K562 (cell line): ENCODE data around the gene PCCB. TPM values are rescaled to one million over a fixed set of nuclear protein-coding genes. Genes with fewer than 3 reads are reported as not detected.

Experiments used
- ATAC-seq: fragments of 200-7000 bp; cut with Tn5 transposase; 3 replicates; pipeline ENCODE4 v1.9.1; 2020; ENCODE audit warnings: moderate library complexity
- BruUV-seq: library from RNA; stranded (reverse); fragments of 400-500 nt; replicated peaks from 2 replicates; lab custom pipeline; 2021; lab: Mats Ljungman, UMichigan
- CTCF ChIA-PET: fragments of 300-600 bp; formaldehyde crosslinking; extraction: SDS; loops from one replicate; lab custom pipeline; 2021; ENCODE audit warnings: low intra/inter-chr PET ratio; lab: Yijun Ruan, JAX
- POLR2A ChIA-PET: fragments of 300-600, 350-650 bp; sonication (Branson Sonifier 250); formaldehyde crosslinking; extraction: SDS; loops from one replicate; lab custom pipeline; 2021; ENCODE audit warnings: antibody characterized with exemption, inconsistent platforms; lab: Yijun Ruan, JAX
- DNase-seq, 4 experiments: peaks; one replicate each; pipeline versions ENCODE4 v3.0.0 to v3.0.0-alpha.2; 2011 to 2018; ENCODE audit warnings: low spot score in 3 of 4, mixed read lengths in 3 of 4; ENCODE audit errors: extremely low read depth in 1 of 4
- FAIRE-seq: peaks from 2 replicates; lab custom pipeline; 2011; peaks lifted over from hg19 to GRCh38; lab: Jason Lieb, UNC
- H2AFZ ChIP-seq: 2 replicates; pipeline ENCODE4 v1.6.0; 2011; ENCODE audit warnings: low read depth, low read length, control low read depth, inconsistent platforms
- H3K27ac ChIP-seq: fragments of 200-600 bp; 3 replicates; pipeline ENCODE4 v1.8.0; 2011; ENCODE audit warnings: low read depth, mild to moderate bottlenecking, control low read depth, inconsistent platforms, low read length, moderate library complexity, mixed read lengths; ENCODE audit errors: extremely low read depth
- H3K27me3 ChIP-seq, 2 experiments: fragments of 300-600 bp in 1 of 2; 2 replicates in 1 of 2; 3 replicates in 1 of 2; pipeline versions ENCODE4 v1.6.0 to v1.8.0; 2011; ENCODE audit warnings: inconsistent platforms in 2 of 2, low read length in 2 of 2, mild to moderate bottlenecking in 1 of 2, mixed read lengths in 1 of 2, moderate library complexity in 1 of 2; ENCODE audit not compliant: control insufficient read depth in 2 of 2, insufficient read depth in 2 of 2
- H3K36me3 ChIP-seq: fragments of 300-600 bp; 3 replicates; pipeline ENCODE4 v1.8.0; 2011; ENCODE audit warnings: mild to moderate bottlenecking, low read length, inconsistent platforms; ENCODE audit not compliant: control insufficient read depth, insufficient read depth
- H3K4me1 ChIP-seq, 2 experiments: fragments of 200-600 bp in 1 of 2; replicated peaks in 1 of 2; 2 replicates in 1 of 2; 3 replicates in 1 of 2; pipeline versions ENCODE4 v1.5.1 to v1.8.0; 2011; ENCODE audit warnings: inconsistent platforms in 2 of 2, low read length in 2 of 2, mild to moderate bottlenecking in 1 of 2, mixed read lengths in 1 of 2, moderate library complexity in 1 of 2; ENCODE audit not compliant: control insufficient read depth in 2 of 2, insufficient read depth in 2 of 2
- H3K4me2 ChIP-seq: 2 replicates; pipeline ENCODE4 v1.6.1; 2011; ENCODE audit warnings: low read length, control low read depth, inconsistent platforms, mixed read lengths; ENCODE audit not compliant: insufficient read depth
- H3K4me3 ChIP-seq: fragments of 200-600 bp; sonication (generic), shearing (Covaris generic); 2 replicates; pipeline ENCODE4 v1.5.1; 2016; ENCODE audit warnings: control low read depth, inconsistent platforms
- H3K79me2 ChIP-seq: fragments of 200-600 bp; 3 replicates; pipeline ENCODE4 v1.8.0; 2011; ENCODE audit warnings: low read length, inconsistent platforms; ENCODE audit not compliant: control insufficient read depth, insufficient read depth
- H3K9ac ChIP-seq, 2 experiments: 2 replicates each; pipeline versions ENCODE4 v1.6.0 to v1.6.1; 2011; ENCODE audit warnings: low read depth in 2 of 2, low read length in 2 of 2, control low read depth in 1 of 2, inconsistent platforms in 1 of 2, mild to moderate bottlenecking in 1 of 2, mixed read lengths in 1 of 2; ENCODE audit not compliant: insufficient read depth in 1 of 2
- H3K9me1 ChIP-seq: one replicate; pipeline ENCODE4 v1.6.0; 2011; ENCODE audit warnings: inconsistent platforms, mild to moderate bottlenecking, low read length, moderate library complexity; ENCODE audit not compliant: control insufficient read depth, insufficient read depth
- H3K9me3 ChIP-seq: replicated peaks from 2 replicates; pipeline ENCODE4 v1.5.1; 2011; ENCODE audit warnings: low read depth, low read length, inconsistent platforms; ENCODE audit not compliant: control insufficient read depth, insufficient read depth
- H4K20me1 ChIP-seq: replicated peaks from 2 replicates; pipeline ENCODE4 v1.6.1; 2011; ENCODE audit warnings: low read length, inconsistent platforms, mixed read lengths; ENCODE audit not compliant: control insufficient read depth, insufficient read depth
- CEBPB ChIP-seq: fragments of 450-650 bp; IDR thresholded peaks from 2 replicates; pipeline ENCODE4 v1.6.1; 2016; ENCODE audit warnings: missing genetic modification characterization, missing compliant biosample characterization
- CHD2 ChIP-seq: IDR thresholded peaks from 2 replicates; pipeline ENCODE4 v1.6.1; 2011; ENCODE audit warnings: low read depth, low read length
- FOXJ2 ChIP-seq: fragments of 200-800 bp; sonication (Bioruptor generic); IDR thresholded peaks from 2 replicates; pipeline ENCODE4 v1.6.1; 2016; ENCODE audit warnings: missing genetic modification characterization, missing compliant biosample characterization
- MCM2 ChIP-seq: fragments of 450-650 bp; IDR thresholded peaks from 2 replicates; pipeline ENCODE4 v1.6.1; 2017; ENCODE audit warnings: low read depth, mild to moderate bottlenecking
- MIER1 ChIP-seq: fragments of 450-650 bp; IDR thresholded peaks from 2 replicates; pipeline ENCODE4 v1.6.1; 2016; ENCODE audit warnings: antibody characterized with exemption, mild to moderate bottlenecking, low read depth
- NFXL1 ChIP-seq: fragments of 450-650 bp; formaldehyde crosslinking; IDR thresholded peaks from 2 replicates; pipeline ENCODE4 v1.4.0; 2021; ENCODE audit warnings: mild to moderate bottlenecking
- NR4A1 ChIP-seq, 2 experiments: fragments of 250-450 bp in 1 of 2; fragments of 450-650 bp in 1 of 2; sonication (Bioruptor Pico) in 1 of 2; IDR thresholded peaks; 2 replicates each; pipeline versions ENCODE4 v1.4.0 to v1.6.1; 2016 to 2020; ENCODE audit warnings: mild to moderate bottlenecking in 2 of 2, missing compliant biosample characterization in 1 of 2, missing genetic modification characterization in 1 of 2, moderate library complexity in 1 of 2
- SREBF1 ChIP-seq: fragments of 150-350 bp; IDR thresholded peaks from 2 replicates; pipeline ENCODE4 v1.6.1; 2014; ENCODE audit warnings: antibody characterized with exemption, low read depth, low read length, borderline replicate concordance
- TCF3 ChIP-seq: sonication (generic); formaldehyde crosslinking; IDR thresholded peaks from 2 replicates; pipeline ENCODE4 v1.4.0; 2020; ENCODE audit warnings: mild to moderate bottlenecking, missing genetic modification reagents
- ZEB2 ChIP-seq: fragments of 450-650 bp; IDR thresholded peaks from 2 replicates; pipeline ENCODE4 v1.6.1; 2016
- ZNF384 ChIP-seq: IDR thresholded peaks from 2 replicates; pipeline ENCODE4 v1.6.1; 2012; ENCODE audit warnings: low read depth, low read length, improper control_type of control experiment
- ZNF551 ChIP-seq: fragments of 250-450 bp; sonication (Bioruptor Pico); IDR thresholded peaks from 2 replicates; pipeline ENCODE4 v1.5.0; 2021; ENCODE audit warnings: mild to moderate bottlenecking, moderate library complexity
- ZNF778 ChIP-seq: fragments of 450-650 bp; formaldehyde crosslinking; IDR thresholded peaks from 2 replicates; pipeline ENCODE4 v1.4.0; 2020; ENCODE audit warnings: mild to moderate bottlenecking, moderate library complexity
- WGBS: fragments of 100-300 bp; shearing (Covaris generic); methylation state at CpG from one replicate; pipeline ENCODE4 v1.1.6; 2016; ENCODE audit warnings: low coverage, mixed read lengths; ENCODE audit not compliant: insufficient coverage; ENCODE audit errors: missing lambda C conversion rate; 5-methylcytosine and 5-hydroxymethylcytosine counted together
- in situ Hi-C: fragments of 300-500 bp; cut with MboI; formaldehyde crosslinking; loops from 4 replicates; pipeline ENCODE4 v1.15.0; 2018; ENCODE audit warnings: inconsistent platforms, mixed read lengths
- intact Hi-C: fragments of 100-400 bp; cut with micrococcal nuclease; formaldehyde crosslinking; loops from 2 replicates; pipeline ENCODE4 v1.14.2; 2022
- polyA plus RNA-seq, 8 experiments: library from polyadenylated mRNA; depleted of rRNA in 4 of 8; stranded (reverse) in 5 of 8; unstranded in 3 of 8; fragments of >200 nt; fragmentation: Nextera tagmentation in 2 of 8; fragmentation: Illumina TruSeq in 1 of 8; extraction: Ambion mirVana in 2 of 8; extraction: Trizol in 1 of 8; gene quantifications; 2 replicates each; pipeline versions ENCODE4 v1.2.1 to v1.2.3, GENCODE V29; 2011 to 2014; ENCODE audit warnings: inconsistent platforms in 1 of 8, missing spikeins in 1 of 8
- total RNA-seq, 7 experiments: library from RNA; depleted of rRNA in 6 of 7; stranded (reverse); fragments of >200 nt in 6 of 7; fragmentation: Illumina TruSeq in 2 of 7; extraction: Trizol in 2 of 7; gene quantifications; 2 replicates each; pipeline versions ENCODE4 v1.2.1 to v1.2.3, GENCODE V29; 2011 to 2021; ENCODE audit warnings: low replicate concordance in 1 of 7
- TF ChIP-seq, protein P1 (sequence below): fragments of 450-650 bp; conservative IDR thresholded peaks from 2 replicates; pipeline ENCODE4 v1.6.1; 2016; ENCODE audit warnings: missing genetic modification characterization, low read depth, mild to moderate bottlenecking, control low read depth, missing compliant biosample characterization
- TF ChIP-seq, protein P2 (sequence below), 2 experiments: IDR thresholded peaks; 2 replicates each; pipeline ENCODE4 v1.6.1; 2011; ENCODE audit warnings: borderline replicate concordance in 1 of 2, control low read depth in 1 of 2, low read depth in 1 of 2, low read length in 1 of 2, mild to moderate bottlenecking in 1 of 2, mixed read lengths in 1 of 2, moderate library complexity in 1 of 2; ENCODE audit not compliant: insufficient read depth in 1 of 2, insufficient read length in 1 of 2, poor library complexity in 1 of 2, severe bottlenecking in 1 of 2; ENCODE audit errors: extremely low read depth in 1 of 2
- TF ChIP-seq, protein P3 (sequence below): fragments of 250-450 bp; sonication (Bioruptor Pico); IDR thresholded peaks from 2 replicates; pipeline ENCODE4 v1.8.0; 2022; ENCODE audit warnings: inconsistent platforms, mild to moderate bottlenecking, moderate library complexity, borderline replicate concordance
- TF ChIP-seq, protein P4 (sequence below): fragments of 450-650 bp; IDR thresholded peaks from 2 replicates; pipeline ENCODE4 v1.6.1; 2016; ENCODE audit warnings: borderline replicate concordance

Gene PCCB
- total and polyA plus RNA-seq, 9 of the 15 experiments (the other 6 are each of a cell fraction or from before 2014, with no cell fraction given), result 69.5 to 173 (median 92.8) TPM

DNA sequence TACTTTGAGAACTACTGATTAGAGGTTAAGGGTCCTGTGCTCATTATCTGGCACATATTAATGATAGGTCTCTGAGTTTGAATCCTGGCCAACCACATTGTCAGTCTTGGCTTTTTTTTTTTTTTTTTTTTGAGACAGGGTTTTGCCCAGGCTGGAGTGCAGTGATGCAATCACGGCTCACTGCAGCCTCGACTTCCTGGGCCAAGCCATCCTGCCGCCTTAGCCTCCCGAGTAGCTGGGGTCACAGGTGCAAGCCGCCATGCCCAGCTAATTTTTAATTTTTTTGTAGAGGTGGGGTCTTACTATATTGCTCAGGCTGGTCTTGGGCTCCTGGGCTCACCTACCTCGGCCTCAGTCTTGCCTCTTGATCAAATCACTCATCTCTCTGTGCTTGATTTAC is 547 bp upstream of the PCCB start:
- Histone ChIP-seq H3K36me3 (no peaks in the 10 kb centered on the region), H3K27me3 (no peaks in the 10 kb centered on the region), H3K4me2 (peak overlapping the region; percentile 84), H3K79me2 (peaks cover 41% of the 10 kb centered on the region), H3K27ac (peak overlapping the region; percentile 97), H3K9ac (peak overlapping the region; percentile 82 to 96; a peak in 3 of 4 replicates), H4K20me1 (no peaks in the 10 kb centered on the region), H3K4me3 (peak overlapping the region; percentile 58; the same call in 1 of the 2 replicates), H3K9me3 (no peaks in the 10 kb centered on the region), H3K4me1 (peaks cover 14 to 20% of the 10 kb centered on the region in 2 experiments; a peak in 4 of 5 replicates), H3K9me1 (no peaks in the 10 kb centered on the region), H2AFZ (peak overlapping the region; percentile 99)
- intact Hi-C loops, result no loop called here
- in situ Hi-C loops, result loop anchor here (5.0 kb wide), 1 partner anchor 172 kb away; no protein-coding TSS in a partner anchor
- no peak for ATAC-seq
- no TSS peak for BruUV-seq
- no peak for FAIRE-seq
- ChIA-PET POLR2A (no interaction called here), CTCF (interaction anchor here (0.6 kb wide), 1 partner anchor 272 kb away, joined by 4 read pairs; no protein-coding TSS in a partner anchor)
- 33% methylated on average over 6 of the region's 6 CpGs for WGBS
- no peak for DNase-seq
- TF ChIP-seq ZNF551, result no peak
- TF ChIP-seq, protein P1, sequence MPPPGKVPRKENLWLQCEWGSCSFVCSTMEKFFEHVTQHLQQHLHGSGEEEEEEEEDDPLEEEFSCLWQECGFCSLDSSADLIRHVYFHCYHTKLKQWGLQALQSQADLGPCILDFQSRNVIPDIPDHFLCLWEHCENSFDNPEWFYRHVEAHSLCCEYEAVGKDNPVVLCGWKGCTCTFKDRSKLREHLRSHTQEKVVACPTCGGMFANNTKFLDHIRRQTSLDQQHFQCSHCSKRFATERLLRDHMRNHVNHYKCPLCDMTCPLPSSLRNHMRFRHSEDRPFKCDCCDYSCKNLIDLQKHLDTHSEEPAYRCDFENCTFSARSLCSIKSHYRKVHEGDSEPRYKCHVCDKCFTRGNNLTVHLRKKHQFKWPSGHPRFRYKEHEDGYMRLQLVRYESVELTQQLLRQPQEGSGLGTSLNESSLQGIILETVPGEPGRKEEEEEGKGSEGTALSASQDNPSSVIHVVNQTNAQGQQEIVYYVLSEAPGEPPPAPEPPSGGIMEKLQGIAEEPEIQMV (tag), result no peak
- no peak for TF ChIP-seq MIER1
- TF ChIP-seq TCF3 (CRISPR knock-in tag), result no peak
- TF ChIP-seq SREBF1, result no peak
- no peak for TF ChIP-seq CHD2
- TF ChIP-seq FOXJ2 (tag), result no peak
- peak; percentile 64 for TF ChIP-seq CEBPB (tag)
- TF ChIP-seq, protein P2, sequence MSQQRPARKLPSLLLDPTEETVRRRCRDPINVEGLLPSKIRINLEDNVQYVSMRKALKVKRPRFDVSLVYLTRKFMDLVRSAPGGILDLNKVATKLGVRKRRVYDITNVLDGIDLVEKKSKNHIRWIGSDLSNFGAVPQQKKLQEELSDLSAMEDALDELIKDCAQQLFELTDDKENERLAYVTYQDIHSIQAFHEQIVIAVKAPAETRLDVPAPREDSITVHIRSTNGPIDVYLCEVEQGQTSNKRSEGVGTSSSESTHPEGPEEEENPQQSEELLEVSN (IDR thresholded peaks at IDR 0.05; ENCODE audit: borderline replicate concordance in 1 of 2, extremely low read depth in 1 of 2, insufficient read depth in 1 of 2, insufficient read length in 1 of 2, low read depth in 1 of 2, low read length in 1 of 2, poor library complexity in 1 of 2, severe bottlenecking in 1 of 2), result no peak
- no peak for TF ChIP-seq NR4A1 (CRISPR knock-in tag; IDR thresholded peaks at IDR 0.05)
- no peak for TF ChIP-seq NR4A1 (tag; IDR thresholded peaks at IDR 0.05)
- TF ChIP-seq, protein P3, sequence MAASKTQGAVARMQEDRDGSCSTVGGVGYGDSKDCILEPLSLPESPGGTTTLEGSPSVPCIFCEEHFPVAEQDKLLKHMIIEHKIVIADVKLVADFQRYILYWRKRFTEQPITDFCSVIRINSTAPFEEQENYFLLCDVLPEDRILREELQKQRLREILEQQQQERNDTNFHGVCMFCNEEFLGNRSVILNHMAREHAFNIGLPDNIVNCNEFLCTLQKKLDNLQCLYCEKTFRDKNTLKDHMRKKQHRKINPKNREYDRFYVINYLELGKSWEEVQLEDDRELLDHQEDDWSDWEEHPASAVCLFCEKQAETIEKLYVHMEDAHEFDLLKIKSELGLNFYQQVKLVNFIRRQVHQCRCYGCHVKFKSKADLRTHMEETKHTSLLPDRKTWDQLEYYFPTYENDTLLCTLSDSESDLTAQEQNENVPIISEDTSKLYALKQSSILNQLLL, result no peak
- TF ChIP-seq MCM2, result no peak
- TF ChIP-seq NFXL1 (CRISPR knock-in tag), result no peak
- peak; percentile 52; the same call in 1 of the 2 replicates for TF ChIP-seq ZNF384
- TF ChIP-seq, protein P4, sequence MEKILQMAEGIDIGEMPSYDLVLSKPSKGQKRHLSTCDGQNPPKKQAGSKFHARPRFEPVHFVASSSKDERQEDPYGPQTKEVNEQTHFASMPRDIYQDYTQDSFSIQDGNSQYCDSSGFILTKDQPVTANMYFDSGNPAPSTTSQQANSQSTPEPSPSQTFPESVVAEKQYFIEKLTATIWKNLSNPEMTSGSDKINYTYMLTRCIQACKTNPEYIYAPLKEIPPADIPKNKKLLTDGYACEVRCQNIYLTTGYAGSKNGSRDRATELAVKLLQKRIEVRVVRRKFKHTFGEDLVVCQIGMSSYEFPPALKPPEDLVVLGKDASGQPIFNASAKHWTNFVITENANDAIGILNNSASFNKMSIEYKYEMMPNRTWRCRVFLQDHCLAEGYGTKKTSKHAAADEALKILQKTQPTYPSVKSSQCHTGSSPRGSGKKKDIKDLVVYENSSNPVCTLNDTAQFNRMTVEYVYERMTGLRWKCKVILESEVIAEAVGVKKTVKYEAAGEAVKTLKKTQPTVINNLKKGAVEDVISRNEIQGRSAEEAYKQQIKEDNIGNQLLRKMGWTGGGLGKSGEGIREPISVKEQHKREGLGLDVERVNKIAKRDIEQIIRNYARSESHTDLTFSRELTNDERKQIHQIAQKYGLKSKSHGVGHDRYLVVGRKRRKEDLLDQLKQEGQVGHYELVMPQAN, result no peak
- TF ChIP-seq ZEB2, result no peak
- no peak for TF ChIP-seq ZNF778 (CRISPR knock-in tag)
